ENCODE data around the gene CPSF3. TPM values are rescaled to one million over a fixed set of nuclear protein-coding genes. Genes with fewer than 3 reads are reported as not detected.

CPSF3 gene
- total and polyA plus RNA-seq, 2 of the 8 experiments (the other 6 are each of a cell fraction or from before 2014, with no cell fraction given): 44.5 to 93.3 TPM

GRCh38 chr2:9382604-9383235 lies 40.7 kb upstream of the CPSF3 start:
- no peak overlapping the region for H2BK15ac ChIP-seq (ENCODE audit: low read length)
- H3K79me2 ChIP-seq (ENCODE audit: control insufficient read depth in 1 of 2, insufficient read depth in 2 of 2, low read length in 2 of 2): no peaks in the 10 kb centered on the region
- H3K56ac ChIP-seq (replicated peaks; ENCODE audit: insufficient read length, low read depth, low read length): no peak overlapping the region
- DNase-seq (ENCODE audit: low read depth in 1 of 2, low spot score in 2 of 2): no peak
- TF ChIP-seq BRCA1 (IDR thresholded peaks at IDR 0.05; ENCODE audit: low read depth, low read length): no peak
- no peak for TF ChIP-seq RXRA (IDR thresholded peaks at IDR 0.05; ENCODE audit: insufficient read depth, low read depth, low read length)
- H4K91ac ChIP-seq (replicated peaks; ENCODE audit: insufficient read length, low read length): no peak overlapping the region
- H2AK5ac ChIP-seq (ENCODE audit: low read depth, low read length): no peak overlapping the region
- no peak overlapping the region for H3K9ac ChIP-seq (replicated peaks in 1 of 4; ENCODE audit: extremely low read depth in 1 of 4, low read depth in 3 of 4, low read length in 3 of 4)
- 89% methylated on average over 6 of the region's 6 CpGs; no CpG with 5 or more reads in 1 of the 2 experiments for WGBS, 2 experiments (ENCODE audit: extremely low coverage in 1 of 2, insufficient coverage in 1 of 2, insufficient read length in 1 of 2, insufficient replicate concordance in 2 of 2, low coverage in 1 of 2, low lambda C conversion rate in 2 of 2, missing lambda C conversion rate in 1 of 2)
- H3K14ac ChIP-seq (ENCODE audit: insufficient read length): no peak overlapping the region
- CTCF ChIA-PET (ENCODE audit: partially characterized antibody): interaction anchor here (0.7 to 1.0 kb wide), 3 partner anchors 9 to 241 kb away, joined by 3 to 4 read pairs (median 3); no protein-coding TSS in a partner anchor
- no peak for FAIRE-seq
- H3K18ac ChIP-seq (ENCODE audit: extremely low read depth, low read length): no peak overlapping the region
- no peak overlapping the region for H3K23ac ChIP-seq (ENCODE audit: insufficient read length)
- no peak overlapping the region for H2BK20ac ChIP-seq (ENCODE audit: low read length)
- H3K9me3 ChIP-seq (ENCODE audit: insufficient read depth in 2 of 2, low read depth in 1 of 2, low read length in 1 of 2): no peaks in the 10 kb centered on the region
- H2BK120ac ChIP-seq (replicated peaks; ENCODE audit: low read depth, low read length): no peak overlapping the region
- peaks cover 0 to 11% (median 3%) of the 10 kb centered on the region in 4 experiments; a peak in 4 of 8 replicates for H3K36me3 ChIP-seq (ENCODE audit: control insufficient read depth in 2 of 4, insufficient read depth in 4 of 4, low read length in 3 of 4)
- H3K4me2 ChIP-seq (ENCODE audit: insufficient read depth in 1 of 2, low read depth in 2 of 2, low read length in 2 of 2): no peak overlapping the region
- no peaks in the 10 kb centered on the region for H4K20me1 ChIP-seq (replicated peaks in 1 of 2; ENCODE audit: control insufficient read depth in 1 of 2, insufficient read depth in 2 of 2, low read length in 2 of 2)
- no peak overlapping the region for H2BK12ac ChIP-seq (ENCODE audit: low read depth, low read length)
- H3K27ac ChIP-seq (ENCODE audit: low read depth, low read length): no peak overlapping the region
- no peak overlapping the region for H2BK5ac ChIP-seq (ENCODE audit: low read depth, low read length)
- H3K79me1 ChIP-seq (ENCODE audit: low read depth, low read length): no peaks in the 10 kb centered on the region
- H3K4ac ChIP-seq (replicated peaks; ENCODE audit: insufficient read length, low read depth, low read length): no peak overlapping the region
- POLR2A ChIA-PET (ENCODE audit: partially characterized antibody): interaction anchor here (0.6 to 1.7 kb wide), 2 partner anchors 40 to 739 kb away, joined by 3 to 4 read pairs; partner anchors contain the start of gene ITGB1BP1
- no peaks in the 10 kb centered on the region for H3K23me2 ChIP-seq (ENCODE audit: low read depth, low read length)
- no peaks in the 10 kb centered on the region for H3K27me3 ChIP-seq (replicated peaks in 1 of 4; ENCODE audit: control insufficient read depth in 3 of 4, extremely low read depth in 1 of 4, insufficient read depth in 3 of 4, low read length in 3 of 4)
- H3K4me1 ChIP-seq (replicated peaks in 1 of 4; ENCODE audit: control insufficient read depth in 3 of 4, insufficient read depth in 4 of 4, low read length in 3 of 4): peaks cover 0 to 5% (median 3%) of the 10 kb centered on the region in 4 experiments; a peak in 4 of 7 replicates
- H4K5ac ChIP-seq (ENCODE audit: insufficient read length, low read depth, low read length): no peak overlapping the region
- H3K4me3 ChIP-seq (ENCODE audit: extremely low read depth in 1 of 4, insufficient read depth in 2 of 4, low read depth in 3 of 4, low read length in 4 of 4): no peak overlapping the region
- no peak overlapping the region for H4K8ac ChIP-seq (ENCODE audit: extremely low read depth, insufficient read depth, low read length)
- no peak overlapping the region for H2AFZ ChIP-seq (ENCODE audit: low read length)
